ENCODE results near the gene VARS2.
A peak's percentile ranks its signal among the peaks of the same experiment; 100 is the strongest.
"Not testable (repeated sequence)": the region's sequence is repeated elsewhere in the genome, so short reads cannot be mapped to it uniquely, and the experiment has no call there.

Gene VARS2

DNA sequence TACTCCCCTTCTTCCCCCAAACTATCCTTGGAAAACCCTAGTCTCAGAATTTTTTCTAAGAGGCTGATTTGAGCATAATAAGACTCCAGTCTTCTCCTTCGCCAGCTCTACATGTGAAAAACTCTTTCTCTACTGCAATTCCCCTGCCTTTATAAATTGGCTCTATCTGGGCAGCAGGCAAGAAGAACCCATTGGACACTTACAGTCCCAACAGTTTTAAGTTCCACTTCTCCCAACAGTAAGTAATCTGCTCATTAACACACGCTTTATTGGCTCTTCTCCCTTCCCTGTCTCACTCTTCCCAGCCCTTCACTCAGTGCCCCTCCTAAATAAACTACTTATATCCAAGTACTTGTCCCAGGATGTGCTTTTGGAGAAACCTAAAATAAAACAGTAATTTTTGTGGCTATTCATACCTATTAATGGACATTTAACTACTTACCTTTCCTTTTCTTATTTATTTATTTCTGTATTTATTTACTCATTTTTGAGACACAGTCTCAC, 40.8 kb upstream of the VARS2 start:
- H3K79me2 ChIP-seq = no peaks in the 10 kb centered on the region
- no peak overlapping the region for H3K4me3 ChIP-seq (ENCODE audit: low read depth, low read length)
- H3K36me3 ChIP-seq (ENCODE audit: control insufficient read depth, insufficient read depth, low read length) = no peaks in the 10 kb centered on the region
- H2AFZ ChIP-seq = no peak overlapping the region
- peaks cover 8% of the 10 kb centered on the region for H3K4me1 ChIP-seq
- H3K27me3 ChIP-seq (ENCODE audit: control insufficient read depth, insufficient read depth, low read length) = no peaks in the 10 kb centered on the region
- H3K9me3 ChIP-seq (ENCODE audit: control insufficient read depth, low read length) = no peaks in the 10 kb centered on the region
- no peak overlapping the region for H3K4me2 ChIP-seq (ENCODE audit: low read length)
- no peak for TF ChIP-seq CTCF (IDR thresholded peaks at IDR 0.05)
- no peak overlapping the region for H3K9ac ChIP-seq
- no peak overlapping the region for H3K27ac ChIP-seq

DNA sequence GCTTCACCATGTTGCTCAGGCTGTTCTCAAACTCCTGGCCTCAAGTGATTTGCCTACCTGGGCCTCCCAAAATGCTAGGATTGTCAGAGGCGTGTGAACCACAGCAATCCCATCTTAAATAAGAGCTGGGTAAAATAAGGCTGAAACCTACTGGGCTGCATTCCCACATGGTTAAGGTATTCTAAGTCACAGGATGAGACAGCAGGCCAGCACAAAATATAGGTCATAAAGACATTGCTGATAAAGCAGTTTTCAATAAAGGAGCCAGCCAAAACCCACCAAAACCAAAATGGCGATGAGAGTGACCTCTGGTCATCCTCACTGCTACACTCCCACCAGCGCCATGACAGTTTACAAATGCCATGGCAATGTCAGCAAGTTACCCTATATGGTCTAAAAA, 40.2 kb upstream of the VARS2 start:
- not testable (repeated sequence) for H3K4me1 ChIP-seq; H3K9ac ChIP-seq; H3K27ac ChIP-seq; H2AFZ ChIP-seq; H3K79me2 ChIP-seq; H3K4me3 ChIP-seq (ENCODE audit: low read depth, low read length); H3K36me3 ChIP-seq (ENCODE audit: control insufficient read depth, insufficient read depth, low read length); H3K4me2 ChIP-seq (ENCODE audit: low read length); H3K27me3 ChIP-seq (ENCODE audit: control insufficient read depth, insufficient read depth, low read length); H3K9me3 ChIP-seq (ENCODE audit: control insufficient read depth, low read length)

- Histone ChIP-seq H3K9me3 (ENCODE audit: control insufficient read depth, low read length) (no peaks in the 10 kb centered on the region), H3K27me3 (ENCODE audit: control insufficient read depth, insufficient read depth, low read length) (no peaks in the 10 kb centered on the region), H3K4me2 (ENCODE audit: low read length) (no peak overlapping the region), H3K79me2 (no peaks in the 10 kb centered on the region), H3K4me1 (peaks cover 19% of the 10 kb centered on the region), H2AFZ (no peak overlapping the region), H3K36me3 (ENCODE audit: control insufficient read depth, insufficient read depth, low read length) (no peaks in the 10 kb centered on the region), H3K27ac (peak overlapping the region; percentile 68), H3K4me3 (ENCODE audit: low read depth, low read length) (no peak overlapping the region), H3K9ac (no peak overlapping the region)
- no peak for TF ChIP-seq CTCF (IDR thresholded peaks at IDR 0.05)
These were observed 38.6 kb upstream of the VARS2 start for GRCh38 chr6:30875244-30876038.

DNA sequence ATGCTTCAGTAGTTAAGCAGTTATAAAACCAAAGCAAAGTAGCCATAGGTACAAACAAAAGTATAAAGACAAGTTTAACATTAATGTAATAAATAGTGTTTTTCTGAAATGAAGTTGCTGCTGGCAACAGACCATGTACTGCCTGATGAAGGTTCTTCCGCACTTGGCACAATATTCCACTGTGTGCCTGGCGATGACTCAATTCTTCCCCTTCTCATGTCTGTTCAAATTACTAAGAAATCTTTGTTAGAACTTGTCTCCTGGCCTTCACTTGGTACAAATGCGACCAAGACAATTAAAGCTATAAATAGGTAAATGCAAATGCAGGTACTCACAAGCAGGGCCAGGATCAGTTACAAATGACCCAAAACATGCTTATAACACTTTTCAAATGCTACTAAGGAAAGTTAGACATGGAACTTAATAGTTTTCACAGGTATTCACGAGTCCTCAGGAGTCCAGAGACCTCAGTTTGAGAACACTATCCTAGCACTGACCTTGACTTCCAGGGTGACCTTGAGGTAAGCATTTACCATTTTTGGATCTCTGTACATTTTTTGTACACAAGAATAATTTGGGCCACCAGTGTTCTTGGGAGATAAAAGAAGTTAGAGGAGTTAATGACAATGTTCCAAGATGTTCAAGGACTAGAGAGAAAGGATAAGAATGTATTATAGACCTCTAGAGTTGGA, 37.9 kb upstream of the VARS2 start:
- Histone ChIP-seq H3K9ac (no peak overlapping the region), H3K4me1 (peaks cover 26% of the 10 kb centered on the region), H3K4me2 (ENCODE audit: low read length) (no peak overlapping the region), H3K4me3 (ENCODE audit: low read depth, low read length) (no peak overlapping the region), H3K36me3 (ENCODE audit: control insufficient read depth, insufficient read depth, low read length) (no peaks in the 10 kb centered on the region), H3K27me3 (ENCODE audit: control insufficient read depth, insufficient read depth, low read length) (no peaks in the 10 kb centered on the region), H3K27ac (peak overlapping the region; percentile 68), H2AFZ (peak overlapping the region; percentile 51), H3K79me2 (no peaks in the 10 kb centered on the region), H3K9me3 (ENCODE audit: control insufficient read depth, low read length) (no peaks in the 10 kb centered on the region)
- no peak for TF ChIP-seq CTCF (IDR thresholded peaks at IDR 0.05)

GRCh38 chr6:30877419-30878262, 36.4 kb upstream of the VARS2 start:
- H3K4me1 ChIP-seq = peaks cover 40% of the 10 kb centered on the region

More at GRCh38 chr6:30877419-30878262, 36.4 kb upstream of the VARS2 start:
- peak; percentile 95 for TF ChIP-seq CTCF (IDR thresholded peaks at IDR 0.05)
- no peaks in the 10 kb centered on the region for H3K79me2 ChIP-seq
- H3K36me3 ChIP-seq (ENCODE audit: control insufficient read depth, insufficient read depth, low read length) = no peaks in the 10 kb centered on the region
- H3K4me3 ChIP-seq (ENCODE audit: low read depth, low read length) = peak overlapping the region; percentile 34
- H3K27me3 ChIP-seq (ENCODE audit: control insufficient read depth, insufficient read depth, low read length) = no peaks in the 10 kb centered on the region
- peak overlapping the region; percentile 62 for H3K4me2 ChIP-seq (ENCODE audit: low read length)
- H2AFZ ChIP-seq = peak overlapping the region; percentile 90
- peak overlapping the region; percentile 68 for H3K27ac ChIP-seq
- H3K9me3 ChIP-seq (ENCODE audit: control insufficient read depth, low read length) = no peaks in the 10 kb centered on the region
- no peak overlapping the region for H3K9ac ChIP-seq

Measured in parathyroid adenoma (tissue), 2 donors.